Spinal cord (tissue), 10 donors: ENCODE data around the gene NLGN1. TPM values are rescaled to one million over a fixed set of nuclear protein-coding genes. Genes with fewer than 3 reads are reported as not detected.
"Not testable (repeated sequence)": the region's sequence is repeated elsewhere in the genome, so short reads cannot be mapped to it uniquely, and the experiment has no call there.

Experiments
- DNase-seq, 6 donors: peaks; one replicate each; pipeline versions ENCODE4 v3.0.0 to v3.0.0-alpha.2; 2013 to 2015; ENCODE audit warnings: low spot score in 6 of 6, low read depth in 4 of 6
- H3K27ac ChIP-seq: one replicate; pipeline ENCODE4 v1.5.1; 2013; ENCODE audit warnings: low read depth, low read length, control low read depth
- H3K27me3 ChIP-seq: one replicate; pipeline ENCODE4 v1.6.1; 2013; ENCODE audit warnings: low read length; ENCODE audit not compliant: control insufficient read depth, insufficient read depth
- H3K36me3 ChIP-seq: one replicate; pipeline ENCODE4 v1.6.1; 2013; ENCODE audit warnings: low read length; ENCODE audit not compliant: control insufficient read depth, insufficient read depth
- H3K4me1 ChIP-seq: one replicate; pipeline ENCODE4 v1.6.1; 2013; ENCODE audit warnings: low read length; ENCODE audit not compliant: control insufficient read depth, insufficient read depth
- H3K4me3 ChIP-seq: one replicate; pipeline ENCODE4 v1.5.1; 2013; ENCODE audit warnings: low read depth, low read length, control low read depth
- H3K9me3 ChIP-seq: one replicate; pipeline ENCODE4 v1.6.1; 2013; ENCODE audit warnings: low read length; ENCODE audit not compliant: control insufficient read depth, insufficient read depth
- WGBS: methylation state at CpG from one replicate; pipeline ENCODE4 v1.1.5; 2013; ENCODE audit warnings: missing lambda C conversion rate; ENCODE audit not compliant: insufficient coverage; 5-methylcytosine and 5-hydroxymethylcytosine counted together
- long read RNA-seq, 4 donors: transcript quantifications; one replicate each; lab custom pipeline, GENCODE V29; 2026
- polyA plus RNA-seq, 2 donors: library from polyadenylated mRNA; unstranded; fragments of 120-200 nt; gene quantifications; one replicate each; pipeline ENCODE4 v1.2.1, GENCODE V29; 2013; ENCODE audit not compliant: insufficient read length in 2 of 2
- total RNA-seq, 2 donors: library from RNA; depleted of rRNA in 1 of 2; stranded (reverse); fragments of 120-200 nt in 1 of 2; fragments of >200 nt in 1 of 2; gene quantifications; one replicate each; pipeline versions ENCODE4 v1.2.3 to v1.2.4, GENCODE V29; 2013 to 2014
- donor health status: healthy.

NLGN1 gene
- total RNA-seq (10 to 100 TPM; 46.3 to 81.2 TPM), polyA plus RNA-seq (10 to 100 TPM; 18.9 to 33.8 TPM)
- long read RNA-seq, donor 1, transcript NLGN1-202 (3 exons, 1,827 nt) = major isoform, 19 of 19 reads
- long read RNA-seq, donor 1, partial matches to known transcripts = 0 of 19 reads
- long read RNA-seq, donor 1, other reads (novel, unspliced or antisense) = 0 of 19 reads
- long read RNA-seq, donor 2, transcript NLGN1-202 (3 exons, 1,827 nt) = major isoform, 5 of 12 reads
- long read RNA-seq, donor 2, partial matches to known transcripts = 7 of 12 reads
- long read RNA-seq, donor 2, other reads (novel, unspliced or antisense) = 0 of 12 reads
- long read RNA-seq, donor 3, transcript NLGN1-202 (3 exons, 1,827 nt) = major isoform, 7 of 7 reads
- long read RNA-seq, donor 3, partial matches to known transcripts = 0 of 7 reads
- long read RNA-seq, donor 3, other reads (novel, unspliced or antisense) = 0 of 7 reads
- long read RNA-seq, donor 4, partial matches to known transcripts = 0 of 2 reads
- long read RNA-seq, donor 4, other reads (novel, unspliced or antisense) = 0 of 2 reads

DNA sequence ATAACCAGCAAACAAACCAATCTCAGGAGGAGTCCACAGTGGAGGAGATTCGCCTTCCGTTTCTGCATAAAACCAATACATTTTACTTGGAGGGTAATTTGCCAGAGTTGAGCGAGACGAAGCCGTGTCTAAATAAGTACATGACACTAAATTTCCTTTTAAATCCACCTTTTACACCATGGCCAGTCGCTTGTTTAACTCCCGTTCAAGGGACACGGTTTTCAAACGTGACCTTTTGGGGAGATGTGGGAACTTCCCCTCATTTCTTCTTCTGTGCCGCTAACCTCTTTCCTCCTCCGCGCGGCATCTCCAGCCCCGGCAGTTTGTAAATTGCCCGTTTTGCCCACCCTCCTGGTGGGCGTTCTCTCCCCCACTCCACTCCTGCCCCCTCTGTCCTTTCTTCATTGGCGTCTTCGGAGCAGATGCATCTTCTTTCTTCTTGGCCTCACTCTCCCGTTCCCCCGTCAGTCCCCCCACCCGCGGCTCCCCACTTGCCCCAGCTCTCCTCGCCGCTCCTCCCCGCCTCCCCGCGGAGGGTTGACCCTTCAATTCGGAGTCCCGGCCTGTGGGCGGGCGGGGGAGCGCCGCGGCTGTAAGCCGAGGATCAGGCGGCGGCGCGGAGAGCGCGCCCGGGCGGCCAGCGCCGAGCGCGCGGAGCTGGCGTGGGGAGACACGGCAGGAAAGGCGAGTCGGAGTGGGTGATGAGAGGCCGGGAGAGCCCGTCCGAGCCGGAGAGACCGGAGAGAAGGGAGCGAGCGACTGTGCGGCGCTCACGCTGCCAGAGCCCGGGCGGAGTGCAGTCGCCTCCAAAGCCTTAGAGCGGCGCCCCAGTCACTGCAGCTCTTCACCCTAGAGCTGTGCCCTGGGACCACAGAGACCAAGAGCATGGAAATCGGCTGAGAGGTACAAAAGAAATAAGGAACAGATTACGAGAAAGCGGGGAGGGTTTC is at the start of gene NLGN1:
Gene NLGN1 (plus strand): TSS at position 584 of the 950 bp plus-strand sequence.
- H3K27me3 ChIP-seq = peaks cover 2% of the 10 kb centered on the region
- peak within 1 kb of the TSS; percentile 86 for H3K4me3 ChIP-seq
- peak within 1 kb of the TSS; percentile 84 for H3K27ac ChIP-seq
- no peaks in the 10 kb centered on the region for H3K36me3 ChIP-seq
- H3K9me3 ChIP-seq = no peaks in the 10 kb centered on the region
- DNase-seq = peak in 5 of 6 donors; percentile 66 to 92 (median 80)
- peaks cover 4% of the 10 kb centered on the region for H3K4me1 ChIP-seq
- under 1% methylated on average over 68 of the region's 70 CpGs for WGBS

GRCh38 chr3:173351886-173352285 is 45.7 kb upstream of the NLGN1 start:
- no peak overlapping the region for H3K27ac ChIP-seq
- no peaks in the 10 kb centered on the region for H3K36me3 ChIP-seq
- H3K4me3 ChIP-seq = no peak overlapping the region
- no peaks in the 10 kb centered on the region for H3K4me1 ChIP-seq
- no peaks in the 10 kb centered on the region for H3K27me3 ChIP-seq
- H3K9me3 ChIP-seq = no peaks in the 10 kb centered on the region
- no peak for DNase-seq

DNA sequence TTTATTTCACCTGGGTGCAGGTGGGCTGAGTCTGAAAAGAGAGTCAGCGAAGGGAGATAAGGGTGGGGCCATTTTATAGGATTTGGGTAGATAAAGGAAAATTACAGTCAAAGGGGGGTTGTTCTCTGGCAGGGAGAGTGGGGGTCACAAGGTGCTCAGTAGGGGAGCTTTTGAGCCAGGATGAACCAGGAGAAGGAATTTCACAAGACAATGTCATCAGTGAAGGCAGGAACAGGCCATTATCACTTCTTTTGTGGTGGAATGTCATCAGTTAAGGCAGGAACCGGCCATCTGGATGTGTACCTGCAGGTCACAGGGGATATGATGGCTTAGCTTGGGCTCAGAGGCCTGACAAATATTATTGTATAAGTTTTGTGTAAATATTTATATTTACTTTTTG is 44.4 kb upstream of the NLGN1 start:
- not testable (repeated sequence) for H3K4me3 ChIP-seq, H3K36me3 ChIP-seq, DNase-seq, H3K27ac ChIP-seq, H3K9me3 ChIP-seq, H3K4me1 ChIP-seq, H3K27me3 ChIP-seq
- WGBS = 80% methylated on average over 1 of the region's 2 CpGs

DNA sequence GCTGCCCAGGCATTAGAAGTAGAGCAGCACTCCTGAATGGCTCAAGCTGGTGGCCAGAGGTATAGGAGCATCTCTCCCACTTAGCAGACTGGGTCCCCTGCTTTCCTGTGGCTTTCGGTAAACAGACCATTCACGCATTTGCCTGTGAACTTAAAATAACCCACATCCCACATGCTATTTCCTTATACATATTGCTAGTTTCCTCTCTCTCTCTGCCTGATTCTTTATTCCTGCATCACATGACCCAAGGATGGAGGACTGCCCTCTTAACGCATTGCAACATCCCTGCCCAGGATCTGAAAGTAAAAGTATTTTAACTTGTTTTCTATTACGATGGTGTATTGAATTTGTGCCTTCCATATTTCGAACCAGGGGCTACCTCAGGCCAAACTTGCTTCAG is 43.4 kb upstream of the NLGN1 start:
- Histone ChIP-seq H3K27ac (no peak overlapping the region), H3K4me3 (no peak overlapping the region), H3K9me3 (no peaks in the 10 kb centered on the region), H3K36me3 (no peaks in the 10 kb centered on the region), H3K27me3 (no peaks in the 10 kb centered on the region), H3K4me1 (no peaks in the 10 kb centered on the region)
- DNase-seq = no peak
- 96% methylated on average over 3 of the region's 5 CpGs for WGBS

GRCh38 chr3:173371848-173372487 is 25.6 kb upstream of the NLGN1 start:
- WGBS = no CpG with 5 or more reads among the region's 3 CpGs
- Histone ChIP-seq H3K27ac (no peak overlapping the region), H3K27me3 (no peaks in the 10 kb centered on the region), H3K4me1 (no peaks in the 10 kb centered on the region), H3K9me3 (no peaks in the 10 kb centered on the region), H3K4me3 (no peak overlapping the region), H3K36me3 (no peaks in the 10 kb centered on the region)
- DNase-seq = peak in 5 of 6 donors; percentile 10 to 83 (median 23)

GRCh38 chr3:173380681-173381080 is 16.9 kb upstream of the NLGN1 start:
- WGBS = no CpG with 5 or more reads among the region's 3 CpGs
- no peaks in the 10 kb centered on the region for H3K36me3 ChIP-seq

GRCh38 chr3:173381936-173382335 is 15.6 kb upstream of the NLGN1 start:
- H3K9me3 ChIP-seq, H3K36me3 ChIP-seq, H3K4me3 ChIP-seq, H3K27me3 ChIP-seq, DNase-seq, H3K27ac ChIP-seq, H3K4me1 ChIP-seq: not testable (repeated sequence)
- WGBS = 91% methylated on average over 3 of the region's 5 CpGs

More at GRCh38 chr3:173380681-173381080, 16.9 kb upstream of the NLGN1 start:
- Histone ChIP-seq H3K27ac (no peak overlapping the region), H3K4me1 (no peaks in the 10 kb centered on the region), H3K4me3 (no peak overlapping the region), H3K27me3 (no peaks in the 10 kb centered on the region), H3K9me3 (no peaks in the 10 kb centered on the region)
- DNase-seq = no peak

- WGBS = 0% methylated on average over 1 of the region's 10 CpGs
- H3K27ac ChIP-seq = peak overlapping the region; percentile 84
- peaks cover 2% of the 10 kb centered on the region for H3K27me3 ChIP-seq
- no peaks in the 10 kb centered on the region for H3K36me3 ChIP-seq
- DNase-seq = peak in 1 of 6 donors; percentile 33
- H3K4me1 ChIP-seq = peaks cover 4% of the 10 kb centered on the region
- H3K9me3 ChIP-seq = no peaks in the 10 kb centered on the region
- peak overlapping the region; percentile 86 for H3K4me3 ChIP-seq
These were observed 2.5 kb upstream of the NLGN1 start for GRCh38 chr3:173395073-173395411.

- Histone ChIP-seq H3K4me1 (peaks cover 4% of the 10 kb centered on the region), H3K9me3 (no peaks in the 10 kb centered on the region), H3K36me3 (no peaks in the 10 kb centered on the region), H3K4me3 (peak overlapping the region; percentile 86), H3K27me3 (peaks cover 2% of the 10 kb centered on the region), H3K27ac (peak overlapping the region; percentile 84)
- peak; percentile 79 to 97 (median 87) for DNase-seq
- 0% methylated on average over 47 of the region's 71 CpGs for WGBS
These were observed 1.9 kb upstream of the NLGN1 start for GRCh38 chr3:173395412-173396181.
